ENCODE data around the gene HPSE2.
"Not testable (repeated sequence)": the region's sequence is repeated elsewhere in the genome, so short reads cannot be mapped to it uniquely, and the experiment has no call there.

Gene HPSE2

DNA sequence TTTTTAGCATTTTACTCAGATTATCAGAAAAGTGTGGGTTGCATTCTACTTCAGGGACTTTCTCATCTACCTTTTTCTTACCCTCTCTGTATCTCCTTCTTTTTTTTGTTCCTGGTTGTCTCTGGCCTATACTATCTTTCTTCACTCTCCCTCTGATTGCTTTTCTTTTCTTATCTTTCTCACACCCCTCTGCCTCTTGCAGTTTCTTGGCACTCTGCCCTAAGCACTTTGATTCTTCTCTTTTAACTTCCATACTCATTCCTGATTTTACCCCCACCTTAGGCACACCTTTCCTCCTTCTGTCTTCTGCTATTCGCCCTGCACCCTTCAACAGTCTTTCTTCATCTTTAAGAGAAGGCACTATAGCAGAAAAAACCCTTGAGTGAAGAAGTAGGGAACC is 696.1 kb downstream of the HPSE2 start:
- no peak for FAIRE-seq

- no peak for FAIRE-seq
Observed at GRCh38 chr10:98538472-98538871, 697.2 kb downstream of the HPSE2 start.

GRCh38 chr10:98536551-98536950 is 699.1 kb downstream of the HPSE2 start:
- no peak for FAIRE-seq

DNA sequence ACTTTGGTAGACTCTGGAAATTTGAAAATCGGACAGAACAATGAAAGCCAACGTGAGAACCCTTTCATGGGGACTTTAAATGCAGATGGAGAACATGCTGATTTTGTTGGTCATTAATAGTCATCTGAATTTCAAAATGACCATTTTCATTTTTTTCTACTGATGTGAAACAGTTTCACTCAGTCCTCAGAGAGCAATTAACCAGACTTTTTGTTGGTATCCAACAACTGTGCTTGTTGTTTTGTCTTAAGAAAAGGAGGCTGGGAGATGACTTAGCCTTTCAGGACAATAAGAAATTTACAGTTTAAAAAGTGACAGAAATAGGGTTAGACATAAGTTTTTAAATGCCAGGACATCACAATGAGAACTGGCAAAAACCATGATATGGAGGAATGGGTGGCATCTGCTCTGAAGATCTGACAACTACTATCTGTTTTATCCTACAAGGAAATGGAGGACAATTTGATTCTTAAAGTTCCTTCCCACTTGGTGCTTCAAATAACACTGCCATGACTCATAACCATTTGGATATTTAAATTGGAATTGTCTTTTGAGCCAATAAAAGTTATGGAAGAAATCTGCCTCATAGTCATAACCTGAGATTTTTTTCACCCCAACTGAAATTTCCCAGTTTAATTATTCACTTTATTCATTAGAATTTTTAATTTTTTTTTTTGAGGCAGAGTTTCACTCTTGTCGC is 701.8 kb downstream of the HPSE2 start:
- FAIRE-seq: no peak

DNA sequence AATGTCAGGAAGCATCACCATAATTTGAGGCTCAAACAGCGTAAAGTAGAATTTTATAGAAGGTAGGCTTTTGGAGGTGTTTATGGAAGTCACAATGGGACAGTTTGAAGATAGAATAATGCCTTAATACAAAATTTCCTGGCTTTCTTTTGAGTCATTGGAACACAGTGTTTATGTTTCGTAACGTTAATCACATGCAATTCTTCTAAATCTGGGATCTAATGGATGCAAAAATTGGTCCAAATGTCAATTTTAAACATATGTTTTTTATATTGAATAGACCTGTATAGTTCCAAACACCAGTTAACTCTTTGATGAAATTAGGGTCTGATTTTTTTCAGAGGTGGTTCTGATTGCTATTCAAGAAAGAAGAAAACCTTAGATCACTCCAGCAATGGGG is 702.4 kb downstream of the HPSE2 start:
- no peak for FAIRE-seq

DNA sequence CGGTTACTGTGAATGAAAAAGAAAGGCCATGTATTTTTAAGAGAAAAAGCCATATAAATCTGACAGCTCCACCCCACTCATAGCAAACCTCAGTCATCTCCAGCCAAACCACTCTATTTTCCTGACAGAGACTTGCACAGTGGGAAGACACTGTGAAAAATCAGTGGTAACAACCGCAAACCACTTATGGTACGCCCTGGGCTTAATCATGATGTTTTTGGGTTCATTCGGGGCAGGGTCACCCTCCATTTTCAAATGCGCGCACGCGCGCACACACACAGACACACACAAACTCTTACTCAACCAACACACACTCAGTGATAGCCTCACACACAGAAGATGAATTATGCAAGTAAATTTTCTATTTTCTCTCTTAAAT is 706.9 kb downstream of the HPSE2 start:
- no peak for FAIRE-seq

DNA sequence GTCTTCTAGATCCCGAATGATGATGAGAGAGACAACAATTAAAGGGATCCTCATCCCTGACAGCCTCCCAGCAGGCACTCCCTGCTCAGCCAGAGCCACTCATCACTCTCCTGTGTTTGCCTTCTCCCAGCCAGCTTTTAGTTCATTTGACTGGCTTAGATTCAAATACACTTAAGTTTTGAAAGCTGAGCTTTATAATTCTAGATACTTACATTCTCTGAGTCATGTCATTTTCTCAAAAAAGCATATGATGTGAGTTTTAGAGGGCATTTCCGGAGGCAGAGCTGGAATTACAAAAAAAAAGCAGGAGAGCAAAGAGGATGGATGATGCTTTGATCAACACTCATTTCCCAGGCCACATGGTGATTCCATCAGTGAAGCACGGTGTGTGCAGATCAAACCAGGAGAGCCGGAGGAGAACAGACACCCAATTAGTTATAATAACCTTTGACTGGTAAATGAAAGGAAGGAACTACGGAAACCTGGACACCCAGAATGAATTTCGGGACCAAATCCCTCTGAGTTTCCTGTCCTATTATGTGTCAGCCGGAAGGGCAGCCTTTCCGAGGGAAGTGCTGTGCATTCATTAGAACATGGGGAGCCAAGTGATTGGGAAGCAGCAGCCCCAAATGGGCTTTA is 707.4 kb downstream of the HPSE2 start:
- no peak for FAIRE-seq

DNA sequence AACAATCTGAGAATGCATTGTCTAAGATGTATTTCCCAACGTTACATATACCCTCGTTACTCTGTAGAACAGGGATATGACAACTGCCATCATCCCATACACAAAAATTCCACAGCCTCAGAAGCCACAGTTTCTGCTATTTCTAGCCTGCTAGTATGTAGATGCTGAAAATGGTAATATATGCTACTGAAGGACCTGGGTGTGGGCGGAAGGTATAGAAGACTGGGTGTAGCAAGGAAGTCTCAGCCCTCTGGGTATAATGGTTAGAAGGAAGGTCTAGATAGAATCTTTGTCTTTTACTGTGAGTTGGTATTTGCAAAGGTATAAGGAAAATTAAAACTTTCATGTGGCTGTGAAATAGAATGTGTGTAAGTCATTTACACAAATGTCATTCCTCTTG is 709.7 kb downstream of the HPSE2 start:
- no peak for FAIRE-seq

GRCh38 chr10:98524124-98524523 is 711.5 kb downstream of the HPSE2 start:
- FAIRE-seq: no peak

DNA sequence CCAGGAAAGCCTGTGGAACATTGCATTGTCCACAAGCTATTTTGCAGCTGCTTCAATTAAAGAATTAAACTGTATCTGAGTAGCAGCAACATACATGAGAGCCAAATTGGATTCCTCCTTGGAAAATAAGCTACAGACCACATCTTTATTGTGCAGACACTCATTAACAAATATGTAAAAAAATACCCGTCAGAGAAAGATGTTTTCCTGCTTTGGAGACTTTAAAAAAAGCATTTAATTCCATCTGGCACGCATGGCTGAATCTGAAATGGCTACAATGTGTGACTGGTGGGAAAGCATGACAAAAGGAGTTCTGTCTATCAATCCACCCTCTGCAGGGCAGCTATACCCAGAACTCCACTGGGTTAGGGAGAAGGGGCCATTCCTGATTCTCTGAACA is 715.8 kb downstream of the HPSE2 start:
- FAIRE-seq: no peak

GRCh38 chr10:98517672-98518071 is 718.0 kb downstream of the HPSE2 start:
- no peak for FAIRE-seq

- no peak for FAIRE-seq
Observed at GRCh38 chr10:98516352-98516751, 719.3 kb downstream of the HPSE2 start.

DNA sequence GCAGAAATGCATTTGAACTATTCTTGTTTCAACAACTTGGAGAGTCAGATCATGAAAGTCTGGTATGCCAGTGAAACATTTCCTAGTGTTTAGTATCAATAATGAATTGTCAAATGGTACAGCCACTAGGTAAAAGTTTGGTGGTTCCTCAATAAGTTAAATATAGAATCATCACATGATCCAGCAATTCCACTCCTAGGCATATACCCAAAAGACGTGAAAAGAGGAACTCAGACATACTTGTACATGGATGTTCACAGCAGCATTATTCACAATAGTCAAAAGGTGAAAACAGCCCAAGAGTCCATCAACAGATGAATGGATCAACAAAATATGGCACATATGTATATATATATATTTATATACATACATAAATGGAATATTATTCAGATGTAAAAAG is 721.9 kb downstream of the HPSE2 start:
- no peak for FAIRE-seq

- no peak for FAIRE-seq
Observed at GRCh38 chr10:98511876-98512275, 723.8 kb downstream of the HPSE2 start.

- FAIRE-seq: no peak
Observed at GRCh38 chr10:98510412-98510995, 725.1 kb downstream of the HPSE2 start.

- FAIRE-seq: no peak
Observed at GRCh38 chr10:98509745-98510144, 725.9 kb downstream of the HPSE2 start.

DNA sequence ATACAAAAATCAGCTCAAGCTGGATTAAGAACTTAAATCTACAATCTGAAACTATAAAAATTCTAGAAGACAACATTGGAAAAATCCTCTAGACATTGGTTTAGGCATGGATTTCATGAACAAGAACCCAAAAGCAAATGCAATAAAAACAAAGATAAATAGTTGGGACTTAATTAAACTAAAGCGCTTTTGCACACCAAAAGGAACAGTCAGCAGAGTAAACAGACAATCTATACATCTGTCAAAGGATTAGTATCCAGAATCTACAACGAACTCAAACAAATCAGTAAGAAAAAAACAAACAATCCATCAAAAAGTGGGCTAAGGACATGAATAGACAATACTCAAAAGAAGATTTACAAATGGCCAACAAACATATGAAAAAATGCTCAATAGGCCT is 733.1 kb downstream of the HPSE2 start:
- not testable (repeated sequence) for FAIRE-seq

GRCh38 chr10:98492763-98493162 is 742.9 kb downstream of the HPSE2 start:
- FAIRE-seq: no peak

- FAIRE-seq: no peak
Observed at GRCh38 chr10:98489561-98490481, 745.8 kb downstream of the HPSE2 start.

- no peak for FAIRE-seq
Observed at GRCh38 chr10:98488669-98489430, 746.8 kb downstream of the HPSE2 start.

DNA sequence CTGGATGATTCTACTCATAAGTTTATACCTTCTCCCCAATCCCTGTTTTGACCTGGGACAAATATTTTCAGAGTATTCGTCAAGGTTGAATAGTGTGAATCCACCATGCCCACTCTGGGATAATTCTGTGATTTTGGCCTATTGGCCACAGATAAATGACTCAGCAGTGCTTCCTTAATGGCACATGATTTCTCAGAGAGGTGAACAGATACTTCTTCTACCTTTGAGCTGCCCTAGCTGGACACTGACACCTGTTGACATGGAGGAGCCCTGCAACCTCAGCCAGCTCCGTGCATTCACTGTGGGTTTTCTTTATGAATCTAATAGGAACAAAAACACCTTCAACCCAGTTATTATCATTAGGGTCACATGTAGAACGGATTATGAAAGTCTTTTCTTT is 748.0 kb downstream of the HPSE2 start:
- FAIRE-seq: no peak

- FAIRE-seq: no peak
Observed at GRCh38 chr10:98486421-98486820, 749.2 kb downstream of the HPSE2 start.

GRCh38 chr10:98485959-98486358 is 749.7 kb downstream of the HPSE2 start:
- no peak for FAIRE-seq

All from G401.6 (cell line).